Upper lobe of right lung (tissue), 1 donor: ENCODE measurements around the gene PTPRN. TPM values are rescaled to one million over a fixed set of nuclear protein-coding genes. Genes with fewer than 3 reads are reported as not detected.

Experiments
- ATAC-seq: fragments of 200-7000 bp; cut with Tn5 transposase; one replicate; pipeline ENCODE4 v1.9.1; 2020; ENCODE audit warnings: mild to moderate bottlenecking, moderate library complexity
- DNase-seq: peaks from one replicate; pipeline ENCODE4 v3.0.0-alpha.2; 2020
- H3K27ac ChIP-seq: fragments of 200-600 bp; one replicate; pipeline ENCODE4 v1.8.0; 2022
- H3K27me3 ChIP-seq: fragments of 200-600 bp; one replicate; pipeline ENCODE4 v1.8.0; 2022; ENCODE audit warnings: mild to moderate bottlenecking
- H3K36me3 ChIP-seq: fragments of 200-600 bp; one replicate; pipeline ENCODE4 v1.8.0; 2022
- H3K4me1 ChIP-seq: fragments of 200-600 bp; one replicate; pipeline ENCODE4 v1.8.0; 2022
- H3K4me3 ChIP-seq: fragments of 200-600 bp; one replicate; pipeline ENCODE4 v1.8.0; 2022; ENCODE audit warnings: mild to moderate bottlenecking
- H3K9me3 ChIP-seq: fragments of 200-600 bp; one replicate; pipeline ENCODE4 v1.8.0; 2022
- CTCF ChIP-seq: fragments of 200-600 bp; IDR thresholded peaks from one replicate; pipeline ENCODE4 v1.8.0; 2022; ENCODE audit warnings: antibody characterized with exemption
- intact Hi-C: fragments of 100-400 bp; cut with DNase I; formaldehyde crosslinking; loops from one replicate; pipeline ENCODE4 v1.11.0; 2022
- long read RNA-seq: library from polyadenylated mRNA; unstranded; transcript quantifications from one replicate; pipeline ENCODE4 v2.0.0, GENCODE V29; 2021
- total RNA-seq: library from RNA; stranded (reverse); fragmentation: NEBNext Ultra II Directional; extraction: Animal tissue kit (Norgen Biotek cat#: 25700); gene quantifications from one replicate; pipeline ENCODE4 v1.2.1, GENCODE V29; 2021
- donor health status: DM: no; HTN: yes; CAD: no; lungs with severe emphysema.

Gene PTPRN
- total RNA-seq: not detected
- long read RNA-seq: 0 reads

DNA sequence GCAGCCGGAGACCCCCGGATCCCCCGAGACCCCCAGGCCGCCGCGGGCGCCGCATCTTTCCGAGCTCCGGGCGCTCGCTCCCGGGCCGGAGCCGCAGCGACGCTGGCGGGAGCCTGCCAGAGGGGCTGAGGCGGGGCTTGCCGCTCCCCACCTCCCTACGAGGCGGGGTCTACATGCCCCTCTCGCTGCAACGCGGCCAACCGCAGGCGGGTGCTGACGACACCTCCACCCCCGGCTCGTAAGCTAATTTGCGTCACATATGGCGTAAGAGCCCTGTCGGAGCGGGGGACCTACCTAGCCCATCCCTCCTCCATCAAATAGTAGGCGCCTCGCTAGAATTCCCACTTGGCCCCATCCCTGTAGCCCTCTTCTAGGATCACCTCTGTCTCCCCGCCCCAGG is at the start of gene PTPRN:
PTPRN (minus strand) TSS at position 124 of the 400 bp plus-strand sequence; CDS start at position 55, 69 bp downstream.
- DNase-seq: peak; percentile 49
- ATAC-seq: no peak
- Histone ChIP-seq H3K9me3 (no peaks in the 10 kb centered on the region), H3K4me1 (no peaks in the 10 kb centered on the region), H3K4me3 (no peak within 1 kb of the TSS), H3K36me3 (no peaks in the 10 kb centered on the region), H3K27me3 (peaks cover 51% of the 10 kb centered on the region), H3K27ac (no peak within 1 kb of the TSS)
- intact Hi-C loops: no loop called here
- TF ChIP-seq CTCF: no peak

GRCh38 chr2:219358170-219359075 is 49.2 kb upstream of the PTPRN start:
- peaks cover 36% of the 10 kb centered on the region for H3K27me3 ChIP-seq
- no peak for DNase-seq

GRCh38 chr2:219356834-219357233 is 47.6 kb upstream of the PTPRN start:
- Histone ChIP-seq H3K27me3 (peaks cover 36% of the 10 kb centered on the region), H3K4me3 (no peak overlapping the region), H3K4me1 (peaks cover 10% of the 10 kb centered on the region), H3K27ac (no peak overlapping the region), H3K9me3 (no peaks in the 10 kb centered on the region), H3K36me3 (no peaks in the 10 kb centered on the region)
- TF ChIP-seq CTCF: no peak
- intact Hi-C loops: no loop called here
- no peak for DNase-seq
- ATAC-seq: peak; percentile 79

More at GRCh38 chr2:219358170-219359075, 49.2 kb upstream of the PTPRN start:
- no peak for TF ChIP-seq CTCF
- intact Hi-C loops: no loop called here
- Histone ChIP-seq H3K4me1 (peaks cover 10% of the 10 kb centered on the region), H3K27ac (no peak overlapping the region), H3K9me3 (no peaks in the 10 kb centered on the region), H3K4me3 (peak overlapping the region; percentile 10), H3K36me3 (no peaks in the 10 kb centered on the region)
- ATAC-seq: peak; percentile 12

DNA sequence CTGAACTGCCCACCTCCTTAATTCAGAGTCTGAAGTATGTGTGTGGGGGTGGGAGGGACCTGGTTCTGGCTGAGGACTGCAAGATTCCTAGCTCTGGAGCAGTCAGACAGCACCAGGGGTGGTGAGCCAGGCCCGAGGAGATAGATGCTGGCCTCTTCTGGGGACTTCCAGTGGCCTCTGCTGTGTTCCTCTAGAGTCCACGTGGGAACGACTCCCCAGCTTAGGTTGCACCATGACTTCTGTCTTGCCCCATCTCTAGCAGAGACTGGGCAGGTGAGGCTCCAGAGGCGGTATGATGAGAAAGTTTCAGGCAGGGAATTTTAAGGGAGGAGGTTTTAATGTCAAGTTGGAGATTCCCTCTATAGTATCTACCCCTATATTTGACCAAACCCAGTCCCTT is 45.4 kb upstream of the PTPRN start:
- H3K4me3 ChIP-seq: no peak overlapping the region
- TF ChIP-seq CTCF: no peak
- H3K4me1 ChIP-seq: peaks cover 10% of the 10 kb centered on the region
- H3K27ac ChIP-seq: no peak overlapping the region
- ATAC-seq: no peak
- H3K27me3 ChIP-seq: peaks cover 35% of the 10 kb centered on the region
- no peaks in the 10 kb centered on the region for H3K36me3 ChIP-seq
- H3K9me3 ChIP-seq: no peaks in the 10 kb centered on the region
- intact Hi-C loops: no loop called here
- DNase-seq: no peak

GRCh38 chr2:219353129-219353528 is 43.9 kb upstream of the PTPRN start:
- DNase-seq (no peak), ATAC-seq (no peak)
- Histone ChIP-seq H3K4me1 (peaks cover 3% of the 10 kb centered on the region), H3K4me3 (no peak overlapping the region), H3K27ac (no peak overlapping the region), H3K9me3 (no peaks in the 10 kb centered on the region), H3K36me3 (no peaks in the 10 kb centered on the region), H3K27me3 (peaks cover 27% of the 10 kb centered on the region)
- no peak for TF ChIP-seq CTCF
- intact Hi-C loops: no loop called here
